HG03457 (cell line): Measurements from ENCODE around the gene B3GAT3.
"Not testable (repeated sequence)": the region's sequence is repeated elsewhere in the genome, so short reads cannot be mapped to it uniquely, and the experiment has no call there.

Experiments
- ATAC-seq: cut with Tn5 transposase; IDR thresholded peaks from one replicate; pipeline ENCODE4 v1.9.1; 2021; ENCODE audit warnings: moderate number of reproducible peaks; ENCODE audit not compliant: unreplicated experiment

Gene B3GAT3

DNA sequence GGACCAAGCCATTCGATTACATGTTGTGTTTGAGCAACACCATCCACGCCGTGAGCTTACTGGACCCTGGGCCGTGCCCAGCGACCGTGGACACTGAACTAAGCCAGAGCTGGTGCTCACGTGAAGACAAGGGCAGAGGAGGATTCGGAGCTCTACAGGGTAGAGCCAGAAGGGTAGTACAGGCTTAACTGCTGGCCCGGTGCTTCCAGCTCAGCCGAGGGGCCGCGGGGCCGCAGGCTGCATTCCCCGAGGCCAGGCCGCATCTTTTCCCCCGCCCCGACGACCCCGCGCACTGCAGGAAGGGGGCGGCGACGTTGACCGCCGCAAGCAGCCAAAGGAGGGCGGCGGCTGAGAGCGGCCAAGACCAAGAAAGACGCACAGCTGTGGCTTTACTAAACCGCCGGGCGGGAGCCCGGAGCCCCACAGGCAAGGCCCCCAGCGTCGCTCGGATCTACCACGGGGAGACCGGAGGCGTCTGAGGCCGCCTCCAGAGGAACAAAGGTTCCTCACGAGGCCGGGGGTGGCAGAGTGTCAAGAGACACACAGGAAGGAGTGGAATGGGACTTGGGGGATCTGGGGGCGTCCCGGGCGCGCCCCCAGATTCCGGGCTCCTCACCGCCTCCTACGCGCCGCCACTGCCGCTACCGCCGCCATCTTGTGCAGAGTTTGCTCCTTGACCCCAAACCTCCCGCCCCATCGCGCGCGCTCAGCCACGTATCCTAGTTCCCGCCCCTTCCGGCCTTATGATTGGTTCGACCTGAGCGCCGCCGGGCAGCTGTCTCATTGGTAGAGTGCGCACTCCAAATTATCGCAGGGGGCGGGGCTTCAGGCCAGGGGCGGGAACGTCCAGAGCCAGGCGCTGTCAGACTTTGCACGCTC is 24.4 kb upstream of the B3GAT3 start, which contains the start of gene GANAB:
GANAB (minus strand) TSS at position 668 of the 879 bp plus-strand sequence; CDS start at position 654, 14 bp downstream.
- ATAC-seq = peak; percentile 69

DNA sequence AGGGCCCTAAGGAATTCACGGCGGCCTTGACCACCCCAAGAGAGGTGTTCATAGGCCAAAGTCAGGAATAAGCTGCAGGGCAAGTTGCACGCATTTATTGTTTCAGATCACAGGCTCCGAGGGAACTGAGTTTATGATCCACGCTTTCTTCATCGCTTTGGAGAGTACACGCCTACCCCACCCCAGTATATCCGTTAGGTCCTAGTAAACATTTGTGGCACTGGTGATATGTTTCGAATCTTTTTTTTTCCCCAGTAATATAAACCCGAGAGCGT is 23.8 kb upstream of the B3GAT3 start:
- no peak for ATAC-seq

DNA sequence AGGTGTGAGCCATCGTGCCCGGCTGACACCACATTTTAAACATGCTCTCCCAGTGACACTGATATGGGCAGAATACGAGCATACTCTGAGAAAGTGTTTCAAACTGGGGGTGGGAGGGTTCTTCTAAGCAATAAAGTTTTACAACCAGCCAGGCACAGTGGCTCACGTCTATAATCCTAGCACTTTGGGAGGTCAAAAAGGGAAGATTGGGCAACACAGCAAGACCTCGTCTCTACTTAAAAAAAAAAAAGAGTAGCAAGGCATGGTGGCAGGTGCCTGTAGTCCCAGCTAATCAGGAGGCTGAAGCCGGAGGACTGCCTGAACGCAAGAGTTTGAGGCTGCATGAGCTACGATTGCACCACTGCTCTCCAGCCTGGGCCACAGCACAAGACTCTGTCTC is 22.4 kb upstream of the B3GAT3 start:
- no peak for ATAC-seq

DNA sequence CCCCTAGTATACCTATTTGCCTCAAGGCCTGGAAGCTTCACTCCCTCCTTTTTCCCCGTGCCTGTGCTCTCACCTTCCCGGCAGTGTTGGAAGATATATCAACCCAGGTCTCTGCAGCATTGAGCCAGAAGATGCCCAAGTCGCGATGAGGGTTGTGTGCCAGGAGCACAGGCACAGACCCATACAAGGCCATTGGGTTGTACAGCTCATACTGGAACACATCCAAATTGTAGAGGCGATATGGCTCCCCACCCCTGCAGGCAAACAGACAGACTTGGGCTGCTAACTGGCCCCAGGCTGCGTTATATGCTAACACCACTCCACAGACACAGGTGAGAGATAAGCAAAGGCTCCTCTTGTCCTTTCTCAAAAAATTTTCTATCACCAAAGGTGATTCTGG is 10.7 kb upstream of the B3GAT3 start:
- ATAC-seq = no peak

DNA sequence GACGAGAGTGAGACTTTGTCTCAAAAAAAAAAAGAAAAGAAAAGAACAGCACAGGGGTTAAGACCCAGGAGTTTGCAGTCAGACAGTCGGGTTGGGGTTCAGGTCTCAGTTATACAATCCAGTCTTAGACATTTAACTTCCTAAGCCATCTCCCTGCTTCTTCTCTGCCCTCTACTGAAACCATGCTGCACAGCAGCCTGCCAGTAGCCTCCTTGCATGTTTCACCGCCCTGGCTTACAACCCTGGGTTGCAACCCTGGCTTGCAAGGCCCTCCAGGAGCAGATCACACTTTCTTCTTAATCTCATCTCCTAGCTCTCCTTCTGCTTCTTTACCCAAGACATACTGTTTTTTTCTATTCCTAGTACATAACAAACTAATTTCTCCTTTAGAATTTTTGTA is 5.9 kb upstream of the B3GAT3 start:
- ATAC-seq = no peak

DNA sequence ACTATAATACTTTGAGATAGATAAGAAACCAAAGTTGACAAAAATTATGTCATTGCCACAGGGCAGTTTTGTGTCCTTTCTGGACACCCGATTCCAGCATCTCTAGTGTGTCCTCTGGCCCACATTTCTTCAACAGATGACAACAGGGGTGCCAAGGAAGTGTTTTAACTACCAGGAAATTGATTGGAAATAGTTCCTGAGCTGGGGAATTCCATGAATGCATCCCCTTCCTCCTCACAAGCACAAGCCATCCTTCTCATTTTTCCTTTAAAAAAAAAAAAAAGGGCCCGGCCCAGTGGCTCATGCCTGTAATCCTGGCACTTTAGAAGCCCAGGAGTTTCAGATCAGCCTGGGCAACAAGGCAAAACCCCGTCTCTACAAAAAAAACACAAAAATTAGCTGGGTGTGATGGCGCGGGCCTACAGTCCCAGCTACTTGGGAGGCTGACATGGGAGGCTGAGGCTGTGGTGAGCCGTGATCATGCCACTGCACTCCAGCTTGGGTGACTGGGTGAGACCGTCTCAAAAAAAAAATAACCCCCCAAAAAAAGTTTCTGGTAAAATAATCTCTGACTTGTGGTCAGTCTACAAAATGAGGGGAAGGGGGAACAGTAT is 797 bp upstream of the B3GAT3 start:
- no peak for ATAC-seq

DNA sequence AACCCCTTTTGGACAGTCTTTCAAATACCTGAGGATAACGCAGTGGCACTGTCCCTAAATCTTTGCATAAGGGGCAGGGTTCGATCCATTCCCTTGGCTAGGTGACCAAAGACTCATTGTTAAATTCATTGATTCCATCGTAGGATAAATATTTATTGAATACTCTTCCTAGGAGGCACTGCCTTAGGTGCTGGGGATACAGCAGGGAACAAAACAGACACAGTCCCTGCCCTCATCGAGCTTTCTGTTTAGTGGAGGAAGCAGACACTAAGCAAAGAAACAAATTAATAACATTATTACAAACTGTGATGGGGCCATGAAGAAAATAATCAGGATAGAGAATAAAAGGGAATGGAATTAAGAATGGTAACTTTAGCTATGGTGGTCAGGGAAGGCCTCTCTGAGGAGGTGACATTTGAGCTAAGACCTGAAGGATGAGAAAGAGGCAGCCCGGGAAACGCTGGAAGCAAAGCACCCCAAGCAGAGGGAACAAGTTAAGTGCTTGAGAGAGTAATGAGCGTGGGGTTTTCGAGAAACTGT is 689 bp downstream of the B3GAT3 start:
- no peak for ATAC-seq

DNA sequence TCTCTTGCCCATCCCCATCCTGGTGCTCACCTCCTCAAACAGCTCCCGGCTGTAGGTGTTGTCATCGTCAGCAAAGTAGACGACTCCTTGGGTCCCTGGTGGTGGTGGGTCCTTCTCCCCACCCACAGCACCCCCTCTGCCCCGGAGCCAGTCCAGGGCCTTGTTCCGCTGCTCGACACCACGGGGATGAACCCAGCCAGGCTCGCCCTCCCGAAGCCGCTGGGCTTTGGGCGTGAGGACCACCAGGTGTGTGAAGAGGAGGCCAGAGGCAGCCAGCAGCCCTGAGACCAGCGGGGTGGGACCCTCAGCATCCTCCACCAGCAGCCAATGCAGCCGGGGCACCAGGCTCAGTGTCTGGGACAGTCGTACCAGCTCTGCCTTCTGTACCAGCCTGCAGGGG is 4.8 kb downstream of the B3GAT3 start:
- not testable (repeated sequence) for ATAC-seq

DNA sequence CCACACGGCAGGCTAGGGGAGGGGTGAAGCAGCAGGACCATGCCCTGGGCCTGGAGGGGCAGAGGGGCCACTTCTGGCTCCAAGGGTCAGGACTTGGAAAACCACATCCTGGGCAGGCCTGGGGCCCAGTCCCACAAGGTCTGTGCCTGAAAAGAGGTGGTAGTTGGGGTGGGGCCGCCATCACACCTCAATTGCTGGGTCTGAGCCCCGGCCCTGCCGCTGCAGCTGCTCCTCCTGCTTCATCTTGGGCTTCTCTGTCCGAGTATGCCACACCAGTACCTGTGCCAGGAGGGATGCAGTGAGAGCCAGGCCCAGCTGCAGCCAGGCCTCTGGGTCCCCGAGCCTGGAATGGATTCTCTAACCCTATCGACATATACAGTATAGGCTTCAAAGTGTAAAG is 6.3 kb downstream of the B3GAT3 start:
- ATAC-seq = no peak

DNA sequence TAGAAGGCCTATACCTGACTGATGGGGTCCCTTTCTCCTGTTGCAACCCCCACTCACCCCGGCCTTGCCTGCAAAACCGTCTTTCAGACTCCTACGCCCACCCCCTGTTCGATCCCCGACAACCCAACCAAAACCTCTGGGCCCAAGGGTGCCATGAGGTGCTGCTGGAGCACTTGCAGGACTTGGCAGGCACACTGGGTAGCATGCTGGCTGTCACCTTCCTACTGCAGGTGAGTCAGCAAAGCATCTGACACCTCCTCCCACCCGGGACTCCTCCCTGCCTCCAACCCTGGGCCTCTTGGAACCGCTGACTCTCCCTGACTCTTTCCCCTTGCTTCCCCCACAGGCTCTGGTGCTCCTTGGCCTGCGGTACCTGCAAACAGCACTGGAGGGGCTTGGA is 7.5 kb downstream of the B3GAT3 start:
- no peak for ATAC-seq

DNA sequence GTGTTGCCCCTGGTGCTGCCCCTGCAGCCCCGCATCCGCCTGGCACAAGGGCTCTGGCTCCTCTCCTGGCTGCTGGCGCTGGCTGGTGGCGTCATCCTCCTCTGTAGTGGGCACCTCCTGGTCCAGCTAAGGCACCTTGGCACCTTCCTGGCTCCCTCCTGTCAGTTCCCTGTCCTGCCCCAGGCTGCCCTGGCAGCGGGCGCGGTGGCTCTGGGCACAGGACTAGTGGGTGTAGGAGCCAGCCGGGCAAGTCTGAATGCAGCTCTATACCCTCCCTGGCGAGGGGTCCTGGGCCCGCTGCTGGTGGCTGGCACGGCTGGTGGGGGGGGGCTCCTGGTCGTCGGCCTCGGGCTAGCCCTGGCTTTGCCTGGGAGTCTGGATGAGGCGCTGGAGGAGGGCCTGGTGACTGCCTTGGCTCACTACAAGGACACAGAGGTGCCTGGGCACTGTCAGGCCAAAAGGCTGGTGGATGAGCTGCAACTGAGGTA is 8.5 kb downstream of the B3GAT3 start:
- no peak for ATAC-seq

DNA sequence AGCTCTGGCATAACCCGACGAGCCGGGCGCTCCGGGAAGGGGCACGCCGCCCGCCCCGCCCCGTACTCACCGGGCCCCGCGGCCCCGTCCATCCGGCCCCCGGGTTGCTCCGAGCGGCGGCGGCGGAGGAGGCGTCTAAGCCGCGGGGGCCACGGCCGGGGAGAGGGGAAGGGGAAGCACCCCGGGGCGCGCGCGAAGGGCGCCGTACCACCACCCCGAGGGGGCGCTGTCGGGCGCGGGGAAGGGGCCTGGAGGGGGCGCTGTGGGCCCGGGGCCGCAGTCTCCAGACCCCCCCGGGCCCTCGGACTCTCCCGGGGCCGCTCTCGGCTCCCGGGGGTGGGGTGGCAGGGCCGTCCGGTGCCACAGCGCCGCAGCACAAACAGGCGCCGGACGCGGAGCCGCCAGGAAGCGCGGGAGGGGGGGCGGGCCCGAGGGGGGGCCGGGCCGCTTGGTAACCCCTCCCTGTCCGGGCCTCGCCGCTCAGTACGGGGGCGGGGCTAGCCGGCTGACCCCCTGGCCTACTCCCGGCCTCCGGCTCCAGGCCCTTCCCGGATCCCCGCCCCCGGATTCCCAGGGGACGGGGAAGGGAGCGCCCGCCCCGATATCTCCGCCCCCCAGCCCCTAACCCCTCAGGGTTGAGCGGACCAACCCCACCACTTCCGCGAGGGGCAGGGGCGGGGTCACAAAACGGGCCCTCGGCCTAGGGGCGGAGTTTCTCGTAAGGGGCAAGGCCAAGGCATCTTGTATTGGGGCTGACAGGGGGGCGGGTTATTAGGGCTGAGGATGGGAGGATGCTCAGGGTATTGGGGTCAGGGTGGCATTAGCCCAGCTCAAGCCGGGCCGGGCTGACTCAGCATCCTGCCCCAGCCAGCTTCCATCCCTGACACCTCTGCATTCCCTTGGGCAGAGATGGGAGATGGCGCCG is 9.2 kb downstream of the B3GAT3 start, which contains the start of the genes EML3 and ROM1:
EML3 (minus strand) TSS at position 410 of the 925 bp plus-strand sequence; CDS start at position 92, 318 bp downstream.
ROM1 (plus strand) TSS at position 892 of the 925 bp plus-strand sequence; CDS start at position 917, 25 bp downstream.
- ATAC-seq = peak; percentile 45

DNA sequence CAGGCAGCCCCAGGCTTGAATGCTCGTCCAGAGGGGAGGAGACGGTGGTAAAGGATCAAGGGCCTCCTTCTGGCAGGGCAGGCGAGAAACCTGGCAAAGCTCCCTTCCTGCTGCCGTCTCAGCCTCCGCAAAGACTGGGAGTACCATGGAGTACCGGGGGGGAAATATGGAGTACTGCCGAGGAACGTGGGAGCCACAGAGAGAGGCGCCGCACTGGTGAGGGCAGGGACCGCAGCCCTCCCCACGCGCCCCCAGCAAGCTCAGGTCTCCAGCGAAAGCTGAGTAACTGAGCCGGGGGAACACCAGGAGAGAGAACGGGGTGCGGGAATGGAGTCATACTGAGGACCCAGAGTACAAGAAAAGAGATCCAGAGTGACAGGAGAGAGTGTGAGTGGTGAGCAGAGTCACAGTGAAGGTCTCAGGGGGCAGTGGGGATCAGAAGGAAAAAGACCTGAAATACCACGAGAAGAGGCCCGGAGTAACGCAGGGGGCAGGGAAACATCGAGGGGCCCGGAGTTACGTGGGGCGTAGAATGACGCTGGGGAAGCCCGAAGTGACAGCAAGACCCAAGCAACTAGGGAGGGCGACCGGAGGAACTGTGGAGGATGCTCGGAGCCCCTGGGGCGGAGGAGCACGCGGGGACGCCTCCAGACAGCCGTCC is 10.0 kb downstream of the B3GAT3 start:
- ATAC-seq = no peak

DNA sequence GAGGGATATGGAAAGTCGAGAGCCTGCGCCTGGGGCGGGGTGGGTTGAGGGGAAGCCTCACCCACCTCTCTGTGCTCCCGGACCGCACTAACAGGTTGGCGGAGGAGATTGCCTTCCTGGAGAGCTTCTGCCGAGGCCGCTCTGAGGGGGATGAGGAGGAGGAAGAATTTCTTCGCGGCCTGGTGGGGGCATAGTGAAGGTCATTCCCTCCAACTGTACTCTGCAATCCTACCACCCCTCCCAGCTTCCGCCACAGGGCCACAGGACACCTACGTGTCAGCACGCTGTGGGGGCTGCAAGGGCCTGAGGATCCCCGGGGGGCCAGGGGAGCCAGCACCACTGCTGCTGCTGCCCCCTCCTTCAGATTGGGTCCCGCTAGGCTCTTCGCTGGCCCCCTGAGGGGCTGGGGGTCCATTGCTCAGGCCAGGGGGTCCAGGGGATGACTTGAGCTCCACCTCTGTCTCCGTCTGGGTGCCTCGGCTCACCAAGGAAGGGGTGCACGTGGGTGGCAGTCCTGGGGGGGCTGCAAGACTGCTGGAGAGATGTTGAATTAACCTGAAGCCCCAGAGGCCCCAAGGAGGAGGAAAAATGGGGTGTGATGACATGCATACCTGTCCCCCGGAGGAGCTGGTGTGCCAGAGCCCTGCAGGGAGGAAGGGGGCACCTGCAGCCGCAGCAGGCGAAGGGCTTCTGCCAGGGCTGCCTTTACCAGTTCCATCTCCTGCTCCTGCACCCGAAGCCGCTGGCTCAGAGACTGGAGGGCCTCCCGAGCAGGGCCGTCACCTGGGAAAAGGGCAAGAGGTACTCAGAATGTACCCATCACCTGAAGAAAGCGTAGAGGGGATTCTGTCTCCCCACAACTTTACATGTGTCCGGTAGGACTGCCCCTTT is 10.7 kb downstream of the B3GAT3 start:
- ATAC-seq = no peak

DNA sequence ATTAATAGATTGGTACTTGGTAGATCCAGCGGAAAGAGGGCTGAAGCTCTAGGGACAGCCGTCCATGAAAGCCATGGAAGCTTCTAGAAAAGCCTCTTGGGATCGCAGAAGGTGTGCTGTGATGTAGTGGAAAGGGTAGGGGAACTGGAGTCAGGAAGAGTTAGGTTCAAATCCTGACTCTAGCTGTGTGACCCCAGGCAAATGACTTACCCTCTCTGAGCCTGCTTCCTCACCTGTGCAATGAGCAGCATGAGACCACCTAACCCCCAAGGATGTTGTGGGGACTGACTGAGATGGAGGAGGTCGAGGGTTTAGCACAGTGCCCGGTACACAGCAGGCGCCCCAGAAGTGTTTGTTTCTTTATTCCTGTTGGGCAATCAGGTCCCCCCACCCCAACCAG is 11.4 kb downstream of the B3GAT3 start:
- no peak for ATAC-seq

DNA sequence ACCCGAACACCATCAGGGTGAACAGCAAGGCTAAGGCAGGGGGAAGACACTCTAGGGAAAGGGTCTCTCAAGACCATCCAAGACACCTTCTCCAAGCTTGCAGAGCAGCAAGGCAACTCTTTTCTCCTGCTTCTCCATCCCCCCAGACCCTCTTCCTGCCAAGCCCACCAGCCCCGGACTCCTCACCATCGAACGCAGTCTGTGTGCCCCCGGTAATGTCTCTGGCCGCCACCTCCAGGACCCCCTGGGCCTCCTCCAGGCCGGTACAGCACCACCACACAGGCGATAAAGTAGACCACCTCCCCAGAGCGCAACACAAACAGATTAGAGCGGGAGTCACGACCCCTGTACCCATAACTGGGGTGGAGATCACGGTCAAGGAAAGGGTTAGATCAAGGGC is 13.0 kb downstream of the B3GAT3 start:
- no peak for ATAC-seq

DNA sequence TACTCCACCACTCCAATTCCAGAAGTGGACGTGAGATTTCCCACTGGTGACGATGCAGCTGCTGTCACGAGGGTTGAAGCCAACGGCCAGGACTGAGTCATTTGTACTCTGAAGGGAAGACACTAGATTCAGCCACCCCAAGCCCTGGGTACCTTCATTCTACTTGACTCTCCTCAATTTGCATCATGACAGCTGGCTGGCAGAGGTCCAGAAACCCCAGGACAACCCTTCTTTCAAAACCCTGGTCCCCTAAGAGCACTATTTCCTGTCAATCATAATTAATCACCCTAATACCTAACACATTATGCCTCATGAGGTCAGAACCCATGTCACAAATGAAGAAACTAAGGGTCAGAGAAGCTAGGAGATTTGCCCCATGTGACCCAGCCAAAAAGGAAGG is 14.1 kb downstream of the B3GAT3 start:
- ATAC-seq = no peak

DNA sequence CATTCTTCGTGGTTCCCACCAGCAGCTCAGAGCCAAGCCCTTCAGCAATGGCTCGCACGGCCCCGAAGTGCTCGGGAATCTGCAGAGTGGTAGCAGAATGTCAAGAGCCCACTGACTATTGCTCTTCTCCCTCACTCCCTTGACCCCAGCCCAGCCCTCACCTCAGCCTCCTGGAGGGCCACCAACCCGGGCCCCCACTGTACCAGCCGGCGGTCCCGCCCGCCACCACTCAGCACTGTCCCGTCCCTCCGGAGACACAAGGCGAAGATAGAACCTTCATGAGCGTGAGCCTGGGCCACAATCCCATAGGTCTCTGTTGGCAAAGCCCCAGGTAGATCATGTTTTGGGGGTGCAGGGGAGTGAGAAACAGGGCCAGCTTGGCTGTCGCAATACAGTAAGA is 15.9 kb downstream of the B3GAT3 start:
- ATAC-seq = no peak

DNA sequence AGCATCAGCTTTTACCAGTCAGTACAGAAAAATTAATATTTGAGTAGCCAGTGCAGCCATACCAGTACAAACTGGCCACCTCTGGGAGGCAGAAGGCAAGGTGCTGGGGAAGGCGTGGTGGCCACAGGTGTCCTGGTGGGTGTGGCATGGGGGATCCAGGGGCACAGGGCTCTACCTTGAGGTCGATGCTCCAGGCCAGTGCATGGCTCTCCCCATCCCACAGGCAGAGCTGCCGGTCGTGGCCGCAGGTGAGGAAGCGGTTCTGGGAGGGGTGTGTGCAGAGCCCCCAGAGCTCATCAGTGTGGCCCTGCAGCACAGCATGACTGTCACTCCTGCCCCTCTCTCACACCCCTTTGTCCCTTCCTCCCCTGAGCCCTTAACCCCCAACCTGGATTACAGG is 16.3 kb downstream of the B3GAT3 start:
- no peak for ATAC-seq
